Stomach (tissue), 4 donors: ENCODE measurements around the gene HRH1.

Source experiments
- EP300 ChIP-seq: sonication (generic); formaldehyde crosslinking; IDR thresholded peaks from one replicate; pipeline ENCODE4 v1.6.1; 2017; ENCODE audit warnings: antibody characterized with exemption
- POLR2A ChIP-seq, 4 donors: fragments of 450-650 bp; IDR thresholded peaks; one replicate each; pipeline ENCODE4 v1.6.1; 2016; ENCODE audit warnings: antibody characterized with exemption in 4 of 4, control low read depth in 2 of 4, mild to moderate bottlenecking in 1 of 4, moderate library complexity in 1 of 4
- TF ChIP-seq, protein P1 (sequence below), 7 experiments: fragments of 450-650 bp in 4 of 7; fragments of 200-600 bp in 3 of 7; sonication (generic) in 3 of 7; IDR thresholded peaks; one replicate each; pipeline ENCODE4 v1.5.1; 2016 to 2019; ENCODE audit warnings: antibody characterized with exemption in 7 of 7, control low read depth in 2 of 7, mild to moderate bottlenecking in 1 of 7

DNA sequence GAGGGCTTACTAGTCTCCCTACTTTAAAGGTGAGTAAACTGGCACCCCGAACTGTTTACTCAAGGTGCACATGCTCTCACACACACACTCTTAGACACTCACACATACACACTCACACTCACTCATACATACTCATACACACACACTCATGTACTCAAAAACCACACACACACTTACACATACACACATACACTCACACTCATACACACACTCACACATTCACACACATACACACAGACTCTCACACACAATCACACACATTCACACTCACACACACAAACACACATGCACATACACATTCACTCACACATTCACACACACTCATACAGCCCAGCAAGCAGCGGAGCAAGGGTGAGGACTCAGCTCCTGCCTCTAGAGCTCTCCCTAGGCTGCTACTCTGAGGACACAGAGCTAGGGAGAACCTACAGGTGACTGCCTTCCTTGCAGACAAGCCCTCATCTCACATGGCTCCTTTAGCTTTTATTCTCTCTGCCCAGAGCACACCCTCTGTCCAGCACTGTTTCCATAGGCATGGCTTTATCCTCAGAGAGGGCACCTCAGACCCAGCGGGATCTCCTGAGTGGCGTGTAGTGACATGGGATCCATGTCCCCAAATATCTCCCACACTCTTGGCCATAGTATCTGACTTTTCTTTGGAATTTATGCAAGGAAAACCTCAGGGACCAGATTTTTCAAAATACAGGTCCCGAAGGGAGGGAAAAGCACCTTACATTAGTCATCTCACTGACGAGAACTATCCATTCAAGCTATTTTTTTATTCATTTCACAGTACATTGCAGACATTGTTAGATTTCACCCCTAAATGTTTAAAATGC is 91.8 kb downstream of the HRH1 start:
- TF ChIP-seq, protein P1, sequence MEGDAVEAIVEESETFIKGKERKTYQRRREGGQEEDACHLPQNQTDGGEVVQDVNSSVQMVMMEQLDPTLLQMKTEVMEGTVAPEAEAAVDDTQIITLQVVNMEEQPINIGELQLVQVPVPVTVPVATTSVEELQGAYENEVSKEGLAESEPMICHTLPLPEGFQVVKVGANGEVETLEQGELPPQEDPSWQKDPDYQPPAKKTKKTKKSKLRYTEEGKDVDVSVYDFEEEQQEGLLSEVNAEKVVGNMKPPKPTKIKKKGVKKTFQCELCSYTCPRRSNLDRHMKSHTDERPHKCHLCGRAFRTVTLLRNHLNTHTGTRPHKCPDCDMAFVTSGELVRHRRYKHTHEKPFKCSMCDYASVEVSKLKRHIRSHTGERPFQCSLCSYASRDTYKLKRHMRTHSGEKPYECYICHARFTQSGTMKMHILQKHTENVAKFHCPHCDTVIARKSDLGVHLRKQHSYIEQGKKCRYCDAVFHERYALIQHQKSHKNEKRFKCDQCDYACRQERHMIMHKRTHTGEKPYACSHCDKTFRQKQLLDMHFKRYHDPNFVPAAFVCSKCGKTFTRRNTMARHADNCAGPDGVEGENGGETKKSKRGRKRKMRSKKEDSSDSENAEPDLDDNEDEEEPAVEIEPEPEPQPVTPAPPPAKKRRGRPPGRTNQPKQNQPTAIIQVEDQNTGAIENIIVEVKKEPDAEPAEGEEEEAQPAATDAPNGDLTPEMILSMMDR (IDR thresholded peaks at IDR 0.05): no peak
- no peak for TF ChIP-seq POLR2A (IDR thresholded peaks at IDR 0.05)
- no peak for TF ChIP-seq EP300
